HUES64 (cell line): ENCODE results near the gene CCDC146.

Experiments
- H3K27ac ChIP-seq: 2 replicates; pipeline ENCODE4 v1.7.0; 2013; ENCODE audit warnings: low read depth, low read length, inconsistent platforms
- H3K27me3 ChIP-seq: 2 replicates; pipeline ENCODE4 v1.6.1; 2013; ENCODE audit warnings: mild to moderate bottlenecking, low read length; ENCODE audit not compliant: insufficient read depth
- H3K36me3 ChIP-seq: 2 replicates; pipeline ENCODE4 v1.6.1; 2013; ENCODE audit warnings: mild to moderate bottlenecking, low read length; ENCODE audit not compliant: insufficient read depth
- H3K4me1 ChIP-seq: 2 replicates; pipeline ENCODE4 v1.6.1; 2013; ENCODE audit warnings: mild to moderate bottlenecking, low read length, moderate library complexity; ENCODE audit not compliant: insufficient read depth
- H3K4me3 ChIP-seq: 2 replicates; pipeline ENCODE4 v1.5.1; 2013; ENCODE audit warnings: mild to moderate bottlenecking, low read length, moderate library complexity
- H3K9ac ChIP-seq: 2 replicates; pipeline ENCODE4 v1.6.1; 2013; ENCODE audit warnings: mild to moderate bottlenecking, low read depth, low read length
- H3K9me3 ChIP-seq: 2 replicates; pipeline ENCODE4 v1.6.1; 2013; ENCODE audit warnings: low read depth, low read length; ENCODE audit not compliant: insufficient read depth
- WGBS: fragments of 150-250, 120-280 bp; methylation state at CpG from one replicate; pipeline ENCODE4 v1.1.7; 2013; ENCODE audit warnings: missing lambda C conversion rate; 5-methylcytosine and 5-hydroxymethylcytosine counted together

The CCDC146 gene

DNA sequence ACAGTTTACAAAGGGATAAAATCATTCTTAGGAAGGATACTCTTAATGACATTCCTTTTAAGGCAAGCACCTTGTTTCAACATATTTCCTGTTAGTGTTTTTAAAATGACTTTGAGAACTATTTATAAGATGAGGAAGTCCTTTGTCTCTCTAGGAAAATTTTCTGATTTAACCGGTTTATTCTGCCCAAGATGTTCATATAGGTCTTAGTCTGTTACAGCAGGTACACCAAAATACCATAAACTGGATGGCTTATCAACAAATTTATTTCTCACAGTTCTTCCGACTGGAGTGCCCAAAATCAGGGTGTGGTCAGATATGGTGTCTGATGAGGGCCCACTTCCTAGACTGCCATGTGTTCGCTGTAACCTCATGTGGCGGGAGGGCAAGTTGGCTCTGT, 215.8 kb downstream of the CCDC146 start:
- Histone ChIP-seq H3K27me3 (no peaks in the 10 kb centered on the region), H3K27ac (no peak overlapping the region), H3K36me3 (no peaks in the 10 kb centered on the region), H3K4me3 (no peak overlapping the region), H3K4me1 (no peaks in the 10 kb centered on the region), H3K9me3 (no peaks in the 10 kb centered on the region), H3K9ac (no peak overlapping the region)
- WGBS: 99% methylated on average over 4 of the region's 4 CpGs

- H3K9ac ChIP-seq: no peak overlapping the region
- H3K4me1 ChIP-seq: no peaks in the 10 kb centered on the region
- no peak overlapping the region for H3K4me3 ChIP-seq
- no peaks in the 10 kb centered on the region for H3K9me3 ChIP-seq
- H3K27ac ChIP-seq: no peak overlapping the region
- no peaks in the 10 kb centered on the region for H3K36me3 ChIP-seq
- H3K27me3 ChIP-seq: no peaks in the 10 kb centered on the region
- 92% methylated on average over 4 of the region's 5 CpGs for WGBS
Observed at GRCh38 chr7:77338883-77339629, 216.6 kb downstream of the CCDC146 start.

DNA sequence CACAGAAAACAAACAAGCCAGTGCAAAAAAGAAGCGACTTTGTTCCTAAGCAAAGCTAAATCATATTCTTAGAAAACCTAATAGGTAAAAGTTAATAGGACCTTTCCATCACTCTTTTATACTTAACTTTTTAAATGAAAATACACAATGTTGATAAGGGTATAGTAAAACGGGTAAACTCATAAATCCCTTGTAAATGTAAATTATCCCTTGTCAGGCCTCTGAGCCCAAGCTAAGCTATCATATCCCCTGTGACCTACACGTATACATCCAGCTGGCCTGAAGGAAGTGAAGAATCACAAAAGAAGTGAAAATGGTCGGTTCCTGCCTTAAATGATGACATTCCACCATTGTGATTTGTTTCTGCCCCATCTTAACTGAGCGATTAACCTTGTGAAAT, 217.3 kb downstream of the CCDC146 start:
- no peaks in the 10 kb centered on the region for H3K36me3 ChIP-seq
- no peak overlapping the region for H3K4me3 ChIP-seq
- no peaks in the 10 kb centered on the region for H3K4me1 ChIP-seq
- no peak overlapping the region for H3K27ac ChIP-seq
- H3K27me3 ChIP-seq: no peaks in the 10 kb centered on the region
- H3K9me3 ChIP-seq: no peaks in the 10 kb centered on the region
- no peak overlapping the region for H3K9ac ChIP-seq
- WGBS: 78% methylated on average over 3 of the region's 5 CpGs
